SK-N-SH (cell line): ENCODE data around the gene IRF9. TPM values are rescaled to one million over a fixed set of nuclear protein-coding genes. Genes with fewer than 3 reads are reported as not detected.

Experiments
- CTCF ChIA-PET: fragments of 300-600, 350-600 bp; formaldehyde crosslinking; extraction: SDS; loops from one replicate; lab custom pipeline; 2021; lab: Yijun Ruan, JAX
- POLR2A ChIA-PET: fragments of 350-600 bp; sonication (Branson Sonifier 250); formaldehyde crosslinking; extraction: SDS; loops from one replicate; lab custom pipeline; 2020; ENCODE audit warnings: antibody characterized with exemption, inconsistent platforms; lab: Yijun Ruan, JAX
- DNase-seq: peaks from one replicate; pipeline ENCODE4 v3.0.0; 2012
- H2AFZ ChIP-seq: fragments of 200-600 bp; sonication (generic); 2 replicates; pipeline ENCODE4 v1.8.1; 2016; ENCODE audit warnings: antibody characterized with exemption, mild to moderate bottlenecking, low read depth
- H3F3A ChIP-seq: fragments of 200-600 bp; sonication (generic); replicated peaks from 2 replicates; pipeline ENCODE3; 2016; ENCODE audit warnings: antibody characterized with exemption, mild to moderate bottlenecking; ENCODE audit not compliant: insufficient read depth
- H3K27ac ChIP-seq, 2 experiments: fragments of 200-500 bp in 1 of 2; fragments of 200-600 bp in 1 of 2; sonication (Bioruptor generic) in 1 of 2; sonication (generic), shearing (Covaris generic) in 1 of 2; 2 replicates each; pipeline versions ENCODE4 v1.5.1 to v1.6.1; 2014 to 2016; ENCODE audit warnings: low read depth in 2 of 2, inconsistent platforms in 1 of 2, low read length in 1 of 2, mild to moderate bottlenecking in 1 of 2, mixed read lengths in 1 of 2
- H3K27me3 ChIP-seq: fragments of 200-600 bp; sonication (generic), shearing (Covaris generic); 2 replicates; pipeline ENCODE4 v1.6.1; 2016; ENCODE audit warnings: mixed run types; ENCODE audit not compliant: insufficient read depth
- H3K36me3 ChIP-seq, 2 experiments: fragments of 200-500 bp in 1 of 2; fragments of 200-600 bp in 1 of 2; sonication (Bioruptor generic) in 1 of 2; sonication (generic) in 1 of 2; replicated peaks in 1 of 2; 2 replicates each; pipeline versions ENCODE3 to v1.5.1; 2014 to 2016; ENCODE audit warnings: low read length in 1 of 2, mild to moderate bottlenecking in 1 of 2; ENCODE audit not compliant: insufficient read depth in 2 of 2, control insufficient read depth in 1 of 2
- H3K4me1 ChIP-seq, 2 experiments: fragments of 200-500 bp in 1 of 2; fragments of 200-600 bp in 1 of 2; sonication (Bioruptor generic) in 1 of 2; sonication (generic), shearing (Covaris generic) in 1 of 2; 2 replicates each; pipeline versions ENCODE4 v1.5.1 to v1.6.1; 2014 to 2016; ENCODE audit warnings: low read depth in 1 of 2, low read length in 1 of 2, mixed run types in 1 of 2; ENCODE audit not compliant: insufficient read depth in 2 of 2, control insufficient read depth in 1 of 2
- H3K4me2 ChIP-seq: fragments of 200-600 bp; sonication (generic), shearing (Covaris generic); 2 replicates; pipeline ENCODE4 v1.6.1; 2017; ENCODE audit warnings: mixed run types
- H3K4me3 ChIP-seq, 2 experiments: fragments of 200-500 bp in 1 of 2; fragments of 200-600 bp in 1 of 2; sonication (Bioruptor generic) in 1 of 2; sonication (generic), shearing (Covaris generic) in 1 of 2; 2 replicates each; pipeline versions ENCODE4 v1.5.1 to v1.8.1; 2014 to 2016; ENCODE audit warnings: low read depth in 2 of 2, inconsistent platforms in 1 of 2, low read length in 1 of 2, mild to moderate bottlenecking in 1 of 2, mixed read lengths in 1 of 2, moderate library complexity in 1 of 2
- H3K79me2 ChIP-seq: fragments of 200-600 bp; sonication (generic); 2 replicates; pipeline ENCODE4 v1.8.1; 2017; ENCODE audit warnings: mild to moderate bottlenecking; ENCODE audit not compliant: insufficient read depth
- H3K9ac ChIP-seq: fragments of 200-600 bp; sonication (generic); 2 replicates; pipeline ENCODE4 v1.6.1; 2017; ENCODE audit warnings: mixed run types
- H3K9me2 ChIP-seq: fragments of 200-600 bp; sonication (generic); 2 replicates; pipeline ENCODE4 v1.6.1; 2017; ENCODE audit warnings: mixed run types
- H3K9me3 ChIP-seq: fragments of 200-600 bp; sonication (generic); 2 replicates; pipeline ENCODE4 v1.6.1; 2017; ENCODE audit warnings: mixed run types, mild to moderate bottlenecking, moderate library complexity
- H4K20me1 ChIP-seq: fragments of 200-600 bp; sonication (generic); 2 replicates; pipeline ENCODE4 v1.6.1; 2017; ENCODE audit warnings: mild to moderate bottlenecking, mixed run types; ENCODE audit not compliant: insufficient read depth
- CHD2 ChIP-seq: fragments of 150-350 bp; IDR thresholded peaks from 2 replicates; pipeline ENCODE4 v1.6.1; 2018; ENCODE audit warnings: low read length; ENCODE audit not compliant: partially characterized antibody
- ELF1 ChIP-seq: IDR thresholded peaks from 2 replicates; pipeline ENCODE4 v1.4.0; 2012
- FOXM1 ChIP-seq: IDR thresholded peaks from 2 replicates; pipeline ENCODE4 v1.4.0; 2012; ENCODE audit warnings: low read depth, mild to moderate bottlenecking
- GABPA ChIP-seq: IDR thresholded peaks from 2 replicates; pipeline ENCODE4 v1.4.0; 2012; ENCODE audit warnings: low read depth, mild to moderate bottlenecking
- GATA2 ChIP-seq: sonication (generic); formaldehyde crosslinking; IDR thresholded peaks from 2 replicates; pipeline ENCODE4 v1.5.0; 2020; ENCODE audit warnings: mild to moderate bottlenecking, missing genetic modification reagents
- IRF3 ChIP-seq: fragments of 150-350 bp; IDR thresholded peaks from 2 replicates; pipeline ENCODE4 v1.6.1; 2016; ENCODE audit warnings: mild to moderate bottlenecking, low read depth, low read length
- JUND ChIP-seq: IDR thresholded peaks from 2 replicates; pipeline ENCODE4 v1.4.0; 2012
- MXI1 ChIP-seq: IDR thresholded peaks from 2 replicates; pipeline ENCODE4 v1.6.1; 2012; ENCODE audit warnings: mild to moderate bottlenecking, low read depth, low read length, improper control_type of control experiment
- RAD21 ChIP-seq: IDR thresholded peaks from 2 replicates; pipeline ENCODE4 v1.6.1; 2012; ENCODE audit warnings: mild to moderate bottlenecking, low read length
- RCOR1 ChIP-seq: fragments of 150-350 bp; IDR thresholded peaks from 2 replicates; pipeline ENCODE4 v1.6.1; 2017; ENCODE audit warnings: antibody characterized with exemption, low read length
- REST ChIP-seq: IDR thresholded peaks from 2 replicates; pipeline ENCODE4 v1.6.1; 2012; ENCODE audit warnings: mild to moderate bottlenecking, low read depth, low read length, moderate library complexity
- RFX5 ChIP-seq: IDR thresholded peaks from 2 replicates; pipeline ENCODE4 v1.6.1; 2012; ENCODE audit warnings: mild to moderate bottlenecking, improper control_type of control experiment, low read length
- USF2 ChIP-seq: fragments of 150-350 bp; IDR thresholded peaks from 2 replicates; pipeline ENCODE4 v1.6.1; 2017; ENCODE audit warnings: antibody characterized with exemption, low read length, low read depth, borderline replicate concordance
- YY1 ChIP-seq: IDR thresholded peaks from 2 replicates; pipeline ENCODE4 v1.4.0; 2012; ENCODE audit warnings: low read depth, mild to moderate bottlenecking
- WGBS: methylation state at CpG from one replicate; pipeline ENCODE4 v1.1.6; 2017; ENCODE audit warnings: low lambda C conversion rate; 5-methylcytosine and 5-hydroxymethylcytosine counted together
- polyA plus RNA-seq, 3 experiments: library from polyadenylated mRNA; depleted of rRNA; stranded (reverse); fragments of >200 nt; gene quantifications; 2 replicates each; pipeline ENCODE4 v1.2.3, GENCODE V29; 2012

IRF9 gene
- polyA plus RNA-seq, 1 of the 3 experiments (the other 2 are of a cell fraction), result 37.6 TPM

- Histone ChIP-seq H3K4me1 (peaks cover 9 to 21% of the 10 kb centered on the region in 2 experiments), H3K36me3 (peaks cover 21 to 79% of the 10 kb centered on the region in 2 experiments), H3K9ac (no peak overlapping the region)
Observed at GRCh38 chr14:24185026-24185425, 24.0 kb downstream of the IRF9 start.

More at GRCh38 chr14:24185026-24185425, 24.0 kb downstream of the IRF9 start:
- no peaks in the 10 kb centered on the region for H3K27me3 ChIP-seq
- H3K79me2 ChIP-seq, result peaks cover 19% of the 10 kb centered on the region
- H2AFZ ChIP-seq, result no peak overlapping the region
- CTCF ChIA-PET, result interaction anchor here (0.7 to 3.8 kb wide), 4 partner anchors 12 to 76 kb away, joined by 3 to 16 read pairs (median 8); partner anchors contain the start of genes IRF9 and MDP1
- TF ChIP-seq REST (no peak), MXI1 (no peak), USF2 (no peak), IRF3 (no peak), RAD21 (no peak), GATA2 (CRISPR knock-in tag) (no peak), RFX5 (no peak), YY1 (no peak), ELF1 (no peak), CHD2 (no peak), RCOR1 (no peak), FOXM1 (no peak), JUND (no peak), GABPA (no peak)
- TF ChIP-seq, all 33 proteins: peak for 0
- H3K4me2 ChIP-seq, result no peak overlapping the region
- DNase-seq, result no peak
- POLR2A ChIA-PET, result interaction anchor here (1.4 to 1.7 kb wide), 2 partner anchors 11 to 13 kb away, joined by 4 read pairs; partner anchors contain the start of genes REC8 and TM9SF1
- no peaks in the 10 kb centered on the region for H3K9me2 ChIP-seq
- H4K20me1 ChIP-seq, result no peaks in the 10 kb centered on the region
- H3K9me3 ChIP-seq, result no peaks in the 10 kb centered on the region
- peaks cover 22% of the 10 kb centered on the region for H3F3A ChIP-seq
- H3K27ac ChIP-seq, result no peak overlapping the region
- 90% methylated on average over 7 of the region's 7 CpGs for WGBS
- H3K4me3 ChIP-seq, result no peak overlapping the region
